HuH-7.5 (cell line): ENCODE measurements around the gene PPP1CB.

Source experiments
- DNase-seq: peaks from one replicate; pipeline ENCODE4 v3.0.0; 2011; ENCODE audit warnings: low spot score

PPP1CB gene

GRCh38 chr2:28745225-28745624 lies 6.4 kb upstream of the PPP1CB start:
- no peak for DNase-seq

GRCh38 chr2:28745876-28746275 lies 5.8 kb upstream of the PPP1CB start:
- DNase-seq, result no peak

- no peak for DNase-seq
Measured at GRCh38 chr2:28746429-28747111, 5.1 kb upstream of the PPP1CB start.

GRCh38 chr2:28747714-28748113 lies 3.9 kb upstream of the PPP1CB start:
- no peak for DNase-seq

- no peak for DNase-seq
Measured at GRCh38 chr2:28748176-28748575, 3.5 kb upstream of the PPP1CB start.

- no peak for DNase-seq
Measured at GRCh38 chr2:28748941-28749340, 2.7 kb upstream of the PPP1CB start.

GRCh38 chr2:28749526-28749925 lies 2.1 kb upstream of the PPP1CB start:
- DNase-seq, result no peak

GRCh38 chr2:28750316-28751251 lies 1.0 kb upstream of the PPP1CB start:
- no peak for DNase-seq

GRCh38 chr2:28751956-28752630 lies 463 bp downstream of the PPP1CB start:
- no peak for DNase-seq

- no peak for DNase-seq
Measured at GRCh38 chr2:28752631-28753376, 1.2 kb downstream of the PPP1CB start.

GRCh38 chr2:28754321-28754720 lies 2.7 kb downstream of the PPP1CB start:
- no peak for DNase-seq

- DNase-seq, result no peak
Measured at GRCh38 chr2:28755421-28755820, 3.8 kb downstream of the PPP1CB start.

- no peak for DNase-seq
Measured at GRCh38 chr2:28758459-28758858, 6.8 kb downstream of the PPP1CB start.

- DNase-seq, result no peak
Measured at GRCh38 chr2:28761420-28761819, 9.8 kb downstream of the PPP1CB start.

GRCh38 chr2:28764909-28765711 lies 13.5 kb downstream of the PPP1CB start:
- no peak for DNase-seq

GRCh38 chr2:28766070-28766469 lies 14.4 kb downstream of the PPP1CB start:
- no peak for DNase-seq

GRCh38 chr2:28767337-28767736 lies 15.7 kb downstream of the PPP1CB start:
- DNase-seq, result no peak

- no peak for DNase-seq
Measured at GRCh38 chr2:28768422-28768821, 16.8 kb downstream of the PPP1CB start.

GRCh38 chr2:28768952-28769351 lies 17.3 kb downstream of the PPP1CB start:
- DNase-seq, result no peak

GRCh38 chr2:28772351-28772750 lies 20.7 kb downstream of the PPP1CB start:
- DNase-seq, result no peak

- DNase-seq, result no peak
Measured at GRCh38 chr2:28776471-28776870, 24.8 kb downstream of the PPP1CB start.
